ENCODE results near the gene STYXL2.

Gene STYXL2

DNA sequence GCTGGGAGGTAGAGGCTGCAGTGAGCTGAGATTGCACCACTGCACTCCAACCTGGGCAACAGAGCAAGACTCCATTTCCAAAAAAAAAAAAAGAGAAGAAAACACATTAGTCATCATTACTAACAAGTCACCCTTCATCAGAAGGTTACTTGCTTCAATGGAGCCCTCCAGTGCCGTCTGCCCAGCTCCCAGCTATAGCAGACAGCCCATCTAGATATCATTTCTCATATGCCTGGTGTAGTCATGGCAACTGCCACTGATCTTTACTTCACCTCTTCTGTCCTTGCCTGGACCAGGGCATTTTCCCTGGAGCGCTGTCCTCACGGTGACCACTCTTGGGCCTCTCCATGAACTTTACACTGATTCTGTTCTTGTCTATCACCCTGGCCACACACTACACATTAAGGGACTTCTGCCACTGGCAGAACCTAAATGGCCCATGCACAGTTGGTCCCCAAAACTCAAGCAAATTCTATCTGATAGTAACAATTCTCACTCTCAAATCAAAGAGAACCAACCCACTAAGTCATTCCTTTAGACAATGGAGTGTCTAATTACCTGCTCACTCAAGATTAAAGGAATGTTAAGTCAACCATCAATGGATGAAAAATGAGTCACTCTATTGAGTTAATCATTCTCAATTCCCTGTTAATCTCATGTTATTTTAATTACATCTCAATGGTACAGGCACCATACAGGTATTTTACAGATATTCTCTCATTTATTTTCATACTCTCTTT lies 16.6 kb upstream of the STYXL2 start:
- TF ChIP-seq, protein P1, sequence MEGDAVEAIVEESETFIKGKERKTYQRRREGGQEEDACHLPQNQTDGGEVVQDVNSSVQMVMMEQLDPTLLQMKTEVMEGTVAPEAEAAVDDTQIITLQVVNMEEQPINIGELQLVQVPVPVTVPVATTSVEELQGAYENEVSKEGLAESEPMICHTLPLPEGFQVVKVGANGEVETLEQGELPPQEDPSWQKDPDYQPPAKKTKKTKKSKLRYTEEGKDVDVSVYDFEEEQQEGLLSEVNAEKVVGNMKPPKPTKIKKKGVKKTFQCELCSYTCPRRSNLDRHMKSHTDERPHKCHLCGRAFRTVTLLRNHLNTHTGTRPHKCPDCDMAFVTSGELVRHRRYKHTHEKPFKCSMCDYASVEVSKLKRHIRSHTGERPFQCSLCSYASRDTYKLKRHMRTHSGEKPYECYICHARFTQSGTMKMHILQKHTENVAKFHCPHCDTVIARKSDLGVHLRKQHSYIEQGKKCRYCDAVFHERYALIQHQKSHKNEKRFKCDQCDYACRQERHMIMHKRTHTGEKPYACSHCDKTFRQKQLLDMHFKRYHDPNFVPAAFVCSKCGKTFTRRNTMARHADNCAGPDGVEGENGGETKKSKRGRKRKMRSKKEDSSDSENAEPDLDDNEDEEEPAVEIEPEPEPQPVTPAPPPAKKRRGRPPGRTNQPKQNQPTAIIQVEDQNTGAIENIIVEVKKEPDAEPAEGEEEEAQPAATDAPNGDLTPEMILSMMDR (IDR thresholded peaks at IDR 0.05; ENCODE audit: insufficient read depth, low read depth, low read length, missing control alignments), result no peak
- no peak overlapping the region for H3K4me3 ChIP-seq (ENCODE audit: low read length)
- DNase-seq (ENCODE audit: low read depth), result no peak

- no peak overlapping the region for H3K4me3 ChIP-seq (ENCODE audit: low read length)
- no peak for DNase-seq (ENCODE audit: low read depth)
- TF ChIP-seq, protein P1 (IDR thresholded peaks at IDR 0.05; ENCODE audit: insufficient read depth, low read depth, low read length, missing control alignments), result no peak
These were observed 16.0 kb upstream of the STYXL2 start for GRCh38 chr1:167077868-167078210.

GRCh38 chr1:167081594-167082156 lies 12.2 kb upstream of the STYXL2 start:
- no peak overlapping the region for H3K4me3 ChIP-seq (ENCODE audit: low read length)
- TF ChIP-seq, protein P1 (IDR thresholded peaks at IDR 0.05; ENCODE audit: insufficient read depth, low read depth, low read length, missing control alignments), result no peak
- no peak for DNase-seq (ENCODE audit: low read depth)

GRCh38 chr1:167082511-167083027 lies 11.3 kb upstream of the STYXL2 start:
- peak; percentile 35 for DNase-seq (ENCODE audit: low read depth)
- no peak overlapping the region for H3K4me3 ChIP-seq (ENCODE audit: low read length)
- TF ChIP-seq, protein P1 (IDR thresholded peaks at IDR 0.05; ENCODE audit: insufficient read depth, low read depth, low read length, missing control alignments), result no peak

DNA sequence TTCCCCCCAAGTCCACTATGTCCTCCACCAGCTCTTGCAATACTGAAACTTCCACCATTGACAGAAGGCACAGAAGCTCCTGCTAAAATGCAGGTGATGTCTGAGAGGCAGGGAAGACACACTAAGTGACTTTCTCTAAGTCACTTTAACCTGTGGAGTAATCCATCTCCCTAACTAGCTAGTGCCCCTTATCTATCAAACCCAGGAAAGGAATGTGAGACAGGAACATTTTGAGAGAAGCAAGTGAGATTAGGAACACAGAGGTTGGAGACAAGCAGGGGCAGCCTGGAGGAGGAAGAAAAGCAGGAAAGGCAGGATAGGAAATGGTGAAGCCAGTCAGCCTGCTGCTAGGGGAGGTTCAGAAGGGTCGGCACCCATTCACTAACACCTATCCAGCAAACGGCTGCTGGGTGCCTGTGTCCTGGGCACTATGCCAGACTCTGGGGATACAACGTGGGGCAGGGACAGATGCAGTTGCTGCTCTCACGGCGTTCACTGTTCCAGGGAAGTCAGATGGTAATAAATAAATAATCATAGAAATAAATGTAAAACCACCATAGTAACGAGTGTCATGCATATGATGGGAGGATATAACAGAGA lies 10.7 kb upstream of the STYXL2 start:
- DNase-seq (ENCODE audit: low read depth), result no peak
- TF ChIP-seq, protein P1 (IDR thresholded peaks at IDR 0.05; ENCODE audit: insufficient read depth, low read depth, low read length, missing control alignments), result no peak
- H3K4me3 ChIP-seq (ENCODE audit: low read length), result no peak overlapping the region

DNA sequence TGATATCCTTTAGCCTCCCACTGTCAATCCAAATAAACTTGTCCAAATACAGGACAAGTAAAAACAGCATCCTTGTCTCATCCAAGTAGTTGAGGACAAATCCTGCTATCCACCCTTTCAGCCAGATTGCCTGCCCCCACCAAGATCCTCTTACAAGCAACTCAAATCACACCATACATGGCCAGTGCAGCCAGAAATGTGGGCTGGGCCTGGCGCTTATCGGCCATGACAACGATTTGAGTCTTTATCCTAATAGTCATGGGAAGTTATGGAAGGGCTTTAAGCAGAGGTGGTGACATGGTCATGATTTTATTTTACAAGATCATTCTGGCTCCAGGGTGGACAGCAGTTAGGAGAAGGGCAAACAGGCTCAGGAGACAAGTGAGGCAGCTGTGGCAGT lies 10.0 kb upstream of the STYXL2 start:
- TF ChIP-seq, protein P1 (IDR thresholded peaks at IDR 0.05; ENCODE audit: insufficient read depth, low read depth, low read length, missing control alignments), result no peak
- no peak overlapping the region for H3K4me3 ChIP-seq (ENCODE audit: low read length)
- DNase-seq (ENCODE audit: low read depth), result no peak

All from epithelial cell of esophagus (primary cell).